Sciatic nerve (tissue), 2 donors: Measurements from ENCODE around the gene PDZD8. TPM values are rescaled to one million over a fixed set of nuclear protein-coding genes. Genes with fewer than 3 reads are reported as not detected.
"Not testable (repeated sequence)": the region's sequence is repeated elsewhere in the genome, so short reads cannot be mapped to it uniquely, and the experiment has no call there.

Source experiments
- ATAC-seq: fragments of 200-7000 bp; cut with Tn5 transposase; one replicate; pipeline ENCODE4 v1.9.1; 2020; ENCODE audit warnings: mild to moderate bottlenecking, moderate library complexity
- DNase-seq: peaks from one replicate; pipeline ENCODE4 v3.0.0-alpha.2; 2020; ENCODE audit warnings: low spot score
- intact Hi-C: fragments of 100-400 bp; cut with DNase I; formaldehyde crosslinking; loops from one replicate; pipeline ENCODE4 v1.14.2; 2022
- total RNA-seq: library from RNA; stranded (reverse); fragmentation: NEBNext Ultra II Directional; extraction: Animal tissue kit (Norgen Biotek cat#: 25700); gene quantifications from one replicate; pipeline ENCODE4 v1.2.1, GENCODE V29; 2021
- donor health status: DM: no; HTN: no; CAD: no.
- donor health status: DM: no; HTN: no; CAD: no.

PDZD8 gene
- total RNA-seq, 1 donor from 2014 or later, result 55.2 TPM

- no peak for ATAC-seq
- intact Hi-C loops, result no loop called here
- no peak for DNase-seq
Observed at GRCh38 chr10:117316701-117317100, 58.5 kb downstream of the PDZD8 start.

GRCh38 chr10:117313641-117314040 lies 61.6 kb downstream of the PDZD8 start:
- intact Hi-C loops, result no loop called here
- no peak for ATAC-seq
- DNase-seq, result no peak

GRCh38 chr10:117312430-117312829 lies 62.8 kb downstream of the PDZD8 start:
- DNase-seq (no peak), ATAC-seq (no peak)
- intact Hi-C loops, result no loop called here

GRCh38 chr10:117311261-117311660 lies 64.0 kb downstream of the PDZD8 start:
- intact Hi-C loops, result no loop called here
- no peak for ATAC-seq

GRCh38 chr10:117306674-117307073 lies 68.6 kb downstream of the PDZD8 start:
- DNase-seq (no peak), ATAC-seq (no peak)
- intact Hi-C loops, result no loop called here

More at GRCh38 chr10:117311261-117311660, 64.0 kb downstream of the PDZD8 start:
- no peak for DNase-seq

GRCh38 chr10:117303451-117303850 lies 71.8 kb downstream of the PDZD8 start:
- ATAC-seq, intact Hi-C loops, DNase-seq: not testable (repeated sequence)

- DNase-seq (no peak), ATAC-seq (no peak)
- intact Hi-C loops, result no loop called here
Observed at GRCh38 chr10:117300671-117301070, 74.6 kb downstream of the PDZD8 start.

GRCh38 chr10:117299435-117299834 lies 75.8 kb downstream of the PDZD8 start:
- ATAC-seq (no peak), DNase-seq (no peak)
- intact Hi-C loops, result no loop called here

- intact Hi-C loops, result no loop called here
- ATAC-seq (no peak), DNase-seq (no peak)
Observed at GRCh38 chr10:117298219-117298618, 77.0 kb downstream of the PDZD8 start.

- intact Hi-C loops, result no loop called here
- ATAC-seq (no peak), DNase-seq (no peak)
Observed at GRCh38 chr10:117294735-117295134, 80.5 kb downstream of the PDZD8 start.

- intact Hi-C loops, result no loop called here
- no peak for ATAC-seq
- no peak for DNase-seq
Observed at GRCh38 chr10:117294039-117294645, 81.1 kb downstream of the PDZD8 start.

- ATAC-seq, intact Hi-C loops, DNase-seq: not testable (repeated sequence)
Observed at GRCh38 chr10:117290872-117291271, 84.4 kb downstream of the PDZD8 start.

GRCh38 chr10:117284716-117285494 lies 90.3 kb downstream of the PDZD8 start:
- intact Hi-C loops, result no loop called here
- DNase-seq (no peak), ATAC-seq (no peak)

GRCh38 chr10:117277675-117278074 lies 97.6 kb downstream of the PDZD8 start:
- DNase-seq, result no peak
- ATAC-seq, result no peak
- intact Hi-C loops, result no loop called here

- ATAC-seq, result no peak
- DNase-seq, result no peak
- intact Hi-C loops, result no loop called here
Observed at GRCh38 chr10:117275121-117275520, 100.1 kb downstream of the PDZD8 start.

GRCh38 chr10:117274509-117274908 lies 100.7 kb downstream of the PDZD8 start:
- intact Hi-C loops, result no loop called here
- ATAC-seq (no peak), DNase-seq (no peak)

- DNase-seq (no peak), ATAC-seq (no peak)
- intact Hi-C loops, result no loop called here
Observed at GRCh38 chr10:117273980-117274379, 101.3 kb downstream of the PDZD8 start.

GRCh38 chr10:117272195-117273076 lies 102.8 kb downstream of the PDZD8 start:
- DNase-seq (no peak), ATAC-seq (no peak)
- intact Hi-C loops, result no loop called here

- intact Hi-C loops, result no loop called here
- ATAC-seq (no peak), DNase-seq (no peak)
Observed at GRCh38 chr10:117271427-117271826, 103.8 kb downstream of the PDZD8 start.

- no peak for ATAC-seq
- intact Hi-C loops, result no loop called here
- DNase-seq, result no peak
Observed at GRCh38 chr10:117268907-117269306, 106.3 kb downstream of the PDZD8 start.
